Gastroesophageal sphincter (tissue), 4 donors: ENCODE results near the gene TIMM22. TPM values are rescaled to one million over a fixed set of nuclear protein-coding genes. Genes with fewer than 3 reads are reported as not detected.

Experiments used
- ATAC-seq: fragments of 150-250 bp; one replicate; pipeline ENCODE4 v1.9.1; 2016; ENCODE audit warnings: mild to moderate bottlenecking, moderate library complexity
- H3K27ac ChIP-seq, 4 donors: fragments of 200-600 bp; sonication (generic) in 3 of 4; 1 replicate in 3 of 4; 2 replicates in 1 of 4; pipeline ENCODE4 v1.5.1; 2016 to 2019
- H3K27me3 ChIP-seq: fragments of 200-600 bp; sonication (generic); one replicate; pipeline ENCODE4 v1.5.1; 2019
- H3K36me3 ChIP-seq, 2 donors: fragments of 200-600 bp; sonication (generic); one replicate each; pipeline ENCODE4 v1.5.1; 2019; ENCODE audit warnings: control low read depth in 1 of 2
- H3K4me1 ChIP-seq, 3 donors: fragments of 200-600 bp; sonication (generic); 1 replicate in 2 of 3; 2 replicates in 1 of 3; pipeline ENCODE4 v1.5.1; 2016 to 2019; ENCODE audit warnings: control low read depth in 2 of 3
- H3K4me3 ChIP-seq, 2 donors: fragments of 200-600 bp; sonication (generic); one replicate each; pipeline ENCODE4 v1.5.1; 2019; ENCODE audit warnings: mild to moderate bottlenecking in 1 of 2, moderate library complexity in 1 of 2
- H3K9me3 ChIP-seq, 3 donors: fragments of 200-600 bp; sonication (generic); one replicate each; pipeline ENCODE4 v1.5.1; 2017 to 2019; ENCODE audit warnings: control low read depth in 2 of 3
- EP300 ChIP-seq: sonication (generic); formaldehyde crosslinking; IDR thresholded peaks from one replicate; pipeline ENCODE4 v1.6.1; 2017; ENCODE audit warnings: antibody characterized with exemption, mild to moderate bottlenecking
- POLR2A ChIP-seq, 2 donors: fragments of 450-650 bp; IDR thresholded peaks; one replicate each; pipeline ENCODE4 v1.6.1; 2017; ENCODE audit warnings: antibody characterized with exemption in 2 of 2, mild to moderate bottlenecking in 2 of 2, moderate library complexity in 1 of 2
- POLR2AphosphoS5 ChIP-seq: sonication (generic); formaldehyde crosslinking; IDR thresholded peaks from one replicate; pipeline ENCODE4 v1.6.1; 2017; ENCODE audit warnings: antibody characterized with exemption
- WGBS, 2 donors: methylation state at CpG; one replicate each; pipeline ENCODE4 v1.1.5; 2018; ENCODE audit warnings: low coverage in 1 of 2; 5-methylcytosine and 5-hydroxymethylcytosine counted together
- total RNA-seq, 4 donors: library from RNA; depleted of rRNA; stranded (reverse); fragments of >200 nt; gene quantifications; one replicate each; pipeline ENCODE4 v1.1.0, GENCODE V29; 2016
- TF ChIP-seq, protein P1 (sequence below), 4 experiments: fragments of 200-600 bp in 2 of 4; fragments of 450-650 bp in 2 of 4; sonication (generic) in 1 of 4; IDR thresholded peaks; one replicate each; pipeline ENCODE4 v1.5.1; 2017 to 2019; ENCODE audit warnings: antibody characterized with exemption in 4 of 4, mild to moderate bottlenecking in 2 of 4, moderate library complexity in 2 of 4

TIMM22 gene
- total RNA-seq, 4 donors from 2014 or later: 13.7 to 20.9 (median 16.0) TPM

DNA sequence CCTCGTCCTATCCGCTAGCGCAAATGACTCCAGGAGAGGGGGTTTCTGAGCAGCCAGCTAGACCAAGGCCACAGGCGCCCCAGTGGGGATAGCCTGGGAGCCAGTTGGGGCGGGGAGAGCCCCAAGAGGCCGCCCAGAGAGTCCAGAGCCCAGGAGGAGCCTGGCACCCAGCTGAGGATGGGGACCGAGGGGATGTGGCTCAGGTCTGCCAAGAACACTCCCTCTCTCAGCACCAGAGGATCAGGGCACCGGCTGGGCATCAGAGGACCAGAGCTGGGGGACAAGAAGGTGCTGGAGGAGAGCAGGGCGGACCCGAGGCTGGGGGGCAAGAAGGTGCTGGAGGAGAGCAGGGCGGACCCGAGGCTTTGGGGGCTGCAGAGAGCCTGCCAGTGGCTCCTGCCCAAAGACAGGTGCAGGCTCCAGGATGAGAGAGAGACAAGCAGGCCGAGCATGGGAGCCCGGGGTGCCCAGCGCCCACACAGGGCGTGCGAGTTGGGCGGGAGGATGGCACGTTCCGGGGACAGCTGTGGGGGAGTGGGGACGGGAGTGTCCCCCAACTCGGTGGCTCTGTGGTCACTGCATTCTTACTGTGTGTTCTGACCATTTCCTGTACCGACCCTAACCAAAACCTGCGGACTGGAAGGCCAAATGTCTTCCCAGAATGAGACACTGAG is 39.4 kb downstream of the TIMM22 start:
- H3K4me3 ChIP-seq: no peak overlapping the region
- ATAC-seq: no peak
- 77 to 93% methylated on average over 5 of the region's 24 CpGs for WGBS, 2 donors
- no peaks in the 10 kb centered on the region for H3K27me3 ChIP-seq
- H3K9me3 ChIP-seq: no peaks in the 10 kb centered on the region
- H3K4me1 ChIP-seq: peaks cover 0 to 80% (median 19%) of the 10 kb centered on the region in 3 donors
- peak overlapping the region in 2 of 4 donors; percentile 26 to 27 for H3K27ac ChIP-seq
- no peak for TF ChIP-seq EP300
- TF ChIP-seq, protein P1, sequence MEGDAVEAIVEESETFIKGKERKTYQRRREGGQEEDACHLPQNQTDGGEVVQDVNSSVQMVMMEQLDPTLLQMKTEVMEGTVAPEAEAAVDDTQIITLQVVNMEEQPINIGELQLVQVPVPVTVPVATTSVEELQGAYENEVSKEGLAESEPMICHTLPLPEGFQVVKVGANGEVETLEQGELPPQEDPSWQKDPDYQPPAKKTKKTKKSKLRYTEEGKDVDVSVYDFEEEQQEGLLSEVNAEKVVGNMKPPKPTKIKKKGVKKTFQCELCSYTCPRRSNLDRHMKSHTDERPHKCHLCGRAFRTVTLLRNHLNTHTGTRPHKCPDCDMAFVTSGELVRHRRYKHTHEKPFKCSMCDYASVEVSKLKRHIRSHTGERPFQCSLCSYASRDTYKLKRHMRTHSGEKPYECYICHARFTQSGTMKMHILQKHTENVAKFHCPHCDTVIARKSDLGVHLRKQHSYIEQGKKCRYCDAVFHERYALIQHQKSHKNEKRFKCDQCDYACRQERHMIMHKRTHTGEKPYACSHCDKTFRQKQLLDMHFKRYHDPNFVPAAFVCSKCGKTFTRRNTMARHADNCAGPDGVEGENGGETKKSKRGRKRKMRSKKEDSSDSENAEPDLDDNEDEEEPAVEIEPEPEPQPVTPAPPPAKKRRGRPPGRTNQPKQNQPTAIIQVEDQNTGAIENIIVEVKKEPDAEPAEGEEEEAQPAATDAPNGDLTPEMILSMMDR (IDR thresholded peaks at IDR 0.05): no peak
- no peak for TF ChIP-seq POLR2A (IDR thresholded peaks at IDR 0.05)
- TF ChIP-seq POLR2AphosphoS5: no peak
- H3K36me3 ChIP-seq: peaks cover 0 to 26% of the 10 kb centered on the region in 2 donors

DNA sequence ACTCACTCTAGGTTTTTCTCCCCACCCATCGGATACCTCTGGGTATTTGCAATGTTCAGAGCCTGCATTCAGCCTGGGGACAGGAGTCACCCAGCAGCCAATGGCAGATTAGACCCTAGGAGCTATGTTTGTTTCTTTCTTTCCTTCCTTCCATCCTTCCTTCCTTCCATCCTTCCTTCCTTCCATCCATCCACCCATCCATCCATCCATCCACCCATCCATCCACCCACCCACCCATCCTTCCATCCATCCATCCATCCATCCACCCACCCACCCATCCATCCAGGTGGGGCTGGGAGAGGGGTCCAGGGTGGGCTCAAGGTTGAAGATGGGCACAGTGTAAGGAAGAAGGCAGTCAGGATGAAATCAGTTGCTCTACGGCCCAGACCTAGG is 39.9 kb downstream of the TIMM22 start:
- H3K27ac ChIP-seq: no peak overlapping the region
- no peaks in the 10 kb centered on the region for H3K27me3 ChIP-seq
- 88 to 100% methylated on average over 1 of the region's 2 CpGs for WGBS, 2 donors
- H3K4me1 ChIP-seq: peaks cover 0 to 79% (median 19%) of the 10 kb centered on the region in 3 donors
- peaks cover 0 to 26% of the 10 kb centered on the region in 2 donors for H3K36me3 ChIP-seq
- TF ChIP-seq POLR2AphosphoS5: no peak
- no peak for TF ChIP-seq POLR2A (IDR thresholded peaks at IDR 0.05)
- TF ChIP-seq EP300: no peak
- TF ChIP-seq, protein P1 (IDR thresholded peaks at IDR 0.05): no peak
- H3K9me3 ChIP-seq: no peaks in the 10 kb centered on the region
- ATAC-seq: no peak
- no peak overlapping the region for H3K4me3 ChIP-seq

DNA sequence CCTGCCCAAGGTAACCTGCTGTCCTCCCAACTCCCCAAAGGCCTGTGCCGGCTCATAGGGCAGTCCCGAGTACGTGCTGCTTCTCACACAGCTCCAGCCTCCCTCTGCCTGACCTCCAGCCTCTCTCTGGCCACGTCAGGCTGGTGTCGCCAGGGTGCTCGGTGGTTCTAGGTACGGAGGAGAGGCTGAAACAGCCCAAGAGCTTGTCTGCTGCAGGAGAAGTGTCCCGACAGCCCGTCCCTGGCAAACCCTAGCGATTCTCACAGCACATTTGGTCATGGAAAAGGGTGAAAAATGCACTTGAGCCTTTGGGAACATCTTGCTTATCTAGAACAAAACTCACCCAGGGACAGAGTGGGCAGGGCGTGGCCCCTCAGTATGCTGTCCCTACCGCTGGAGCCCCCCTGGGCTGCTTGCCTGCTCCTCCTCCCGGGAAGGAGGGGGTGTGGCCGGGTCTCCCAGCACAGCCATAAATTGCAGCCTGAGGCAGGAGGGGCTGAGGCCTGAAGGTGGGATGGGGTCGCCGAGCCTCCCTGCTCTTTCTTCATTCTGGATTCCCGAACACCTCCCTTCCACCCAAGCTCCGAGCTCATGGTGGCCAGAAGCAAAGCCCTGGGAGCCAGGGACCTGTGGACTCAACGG is 40.4 kb downstream of the TIMM22 start:
- no peak for ATAC-seq
- no peak overlapping the region for H3K4me3 ChIP-seq
- H3K36me3 ChIP-seq: peaks cover 0 to 26% of the 10 kb centered on the region in 2 donors
- peaks cover 0 to 74% (median 16%) of the 10 kb centered on the region in 3 donors for H3K4me1 ChIP-seq
- peak overlapping the region in 1 of 4 donors; percentile 6 for H3K27ac ChIP-seq
- 68 to 100% methylated on average over 3 to 6 of the region's 19 CpGs for WGBS, 2 donors
- H3K27me3 ChIP-seq: no peaks in the 10 kb centered on the region
- TF ChIP-seq POLR2A (IDR thresholded peaks at IDR 0.05) (no peak), POLR2AphosphoS5 (no peak), EP300 (no peak)
- TF ChIP-seq, protein P1 (IDR thresholded peaks at IDR 0.05): no peak
- no peaks in the 10 kb centered on the region for H3K9me3 ChIP-seq

- Histone ChIP-seq H3K27me3 (no peaks in the 10 kb centered on the region), H3K4me1 (peaks cover 0 to 73% (median 25%) of the 10 kb centered on the region in 3 donors), H3K9me3 (no peaks in the 10 kb centered on the region), H3K36me3 (peaks cover 0 to 16% of the 10 kb centered on the region in 2 donors), H3K4me3 (no peak overlapping the region), H3K27ac (peak overlapping the region in 3 of 4 donors; percentile 72 to 74 (median 74))
- TF ChIP-seq, protein P1 (IDR thresholded peaks at IDR 0.05): no peak
- no peak for TF ChIP-seq POLR2A (IDR thresholded peaks at IDR 0.05)
- no peak for TF ChIP-seq EP300
- TF ChIP-seq POLR2AphosphoS5: no peak
- 100% methylated on average over 1 of the region's 31 CpGs; no CpG with 5 or more reads in 1 of the 2 donors for WGBS, 2 donors
- ATAC-seq: no peak
These were observed 41.7 kb downstream of the TIMM22 start for GRCh38 chr17:1038459-1039122.
